PC-9 (cell line): ENCODE measurements around the gene ELFN1. TPM values are rescaled to one million over a fixed set of nuclear protein-coding genes. Genes with fewer than 3 reads are reported as not detected.

Experiments used
- BruUV-seq: library from RNA; stranded (reverse); fragments of 400-500 nt; replicated peaks from 2 replicates; lab custom pipeline; 2021; lab: Mats Ljungman, UMichigan
- CTCF ChIA-PET: fragments of 300-600 bp; sonication (Branson Sonifier 250); formaldehyde crosslinking; loops from one replicate; lab custom pipeline; 2022; ENCODE audit warnings: antibody characterized with exemption; lab: Charles Lee
- POLR2A ChIA-PET: fragments of 300-600 bp; sonication (Branson Sonifier 250); formaldehyde crosslinking; loops from one replicate; lab custom pipeline; 2022; ENCODE audit warnings: antibody characterized with exemption; ENCODE audit not compliant: unreplicated experiment; lab: Charles Lee
- DNase-seq, 2 experiments: peaks; one replicate each; pipeline versions ENCODE4 v3.0.0 to v3.0.0-alpha.2; 2015 to 2022; ENCODE audit warnings: mixed read lengths in 1 of 2
- H2AFZ ChIP-seq: fragments of 200-600 bp; sonication (generic); 2 replicates; pipeline ENCODE4 v1.8.1; 2017; ENCODE audit warnings: antibody characterized with exemption
- H3F3A ChIP-seq: fragments of 200-600 bp; sonication (generic); 2 replicates; pipeline ENCODE4 v1.8.1; 2017; ENCODE audit warnings: antibody characterized with exemption, mild to moderate bottlenecking, low read depth; ENCODE audit not compliant: insufficient read depth
- H3K27ac ChIP-seq: fragments of 200-600 bp; sonication (generic); 2 replicates; pipeline ENCODE4 v1.6.1; 2016; ENCODE audit warnings: mixed run types
- H3K27me3 ChIP-seq: fragments of 200-600 bp; sonication (generic); 2 replicates; pipeline ENCODE4 v1.6.1; 2016; ENCODE audit warnings: low read depth, mixed run types; ENCODE audit not compliant: insufficient read depth
- H3K36me3 ChIP-seq: fragments of 200-600 bp; sonication (generic); 2 replicates; pipeline ENCODE4 v1.6.1; 2016; ENCODE audit warnings: low read depth, mixed run types
- H3K4me1 ChIP-seq: fragments of 200-600 bp; sonication (generic); replicated peaks from 2 replicates; pipeline ENCODE4 v1.6.1; 2016; ENCODE audit warnings: mixed run types; ENCODE audit not compliant: insufficient read depth
- H3K4me2 ChIP-seq: fragments of 200-600 bp; sonication (generic); 2 replicates; pipeline ENCODE4 v1.6.1; 2017; ENCODE audit warnings: mixed run types
- H3K4me3 ChIP-seq: fragments of 200-600 bp; sonication (generic); 2 replicates; pipeline ENCODE4 v1.6.1; 2016; ENCODE audit warnings: mixed run types
- H3K79me2 ChIP-seq: fragments of 200-600 bp; sonication (generic); 2 replicates; pipeline ENCODE4 v1.6.1; 2017; ENCODE audit warnings: low read depth, mixed run types
- H3K9me2 ChIP-seq: fragments of 200-600 bp; sonication (generic); 2 replicates; pipeline ENCODE4 v1.8.1; 2017; ENCODE audit warnings: mild to moderate bottlenecking; ENCODE audit not compliant: insufficient read depth
- H3K9me3 ChIP-seq: fragments of 200-600 bp; sonication (generic); 2 replicates; pipeline ENCODE4 v1.8.1; 2016; ENCODE audit warnings: low read depth; ENCODE audit not compliant: insufficient read depth
- H4K20me1 ChIP-seq: fragments of 200-600 bp; sonication (generic); 2 replicates; pipeline ENCODE4 v1.8.1; 2017; ENCODE audit not compliant: insufficient read depth
- EZH2 ChIP-seq: fragments of 200-600 bp; sonication (generic); IDR thresholded peaks from 2 replicates; pipeline ENCODE4 v1.8.0; 2017; ENCODE audit warnings: antibody characterized with exemption, low read depth
- intact Hi-C: fragments of 100-400 bp; cut with micrococcal nuclease; formaldehyde crosslinking; loops from one replicate; pipeline ENCODE4 v1.10.0; 2022; ENCODE audit not compliant: unreplicated experiment
- total RNA-seq: library from RNA; stranded (reverse); gene quantifications from 2 replicates; pipeline ENCODE4 v1.2.3, GENCODE V29; 2021
- TF ChIP-seq, protein P1 (sequence below): fragments of 200-600 bp; sonication (generic); conservative IDR thresholded peaks from 2 replicates; pipeline ENCODE4 v1.6.1; 2017; ENCODE audit warnings: mixed run types, antibody characterized with exemption, mild to moderate bottlenecking, moderate library complexity

Gene ELFN1
- total RNA-seq, 1 experiment from 2014 or later = 0.09 TPM

DNA sequence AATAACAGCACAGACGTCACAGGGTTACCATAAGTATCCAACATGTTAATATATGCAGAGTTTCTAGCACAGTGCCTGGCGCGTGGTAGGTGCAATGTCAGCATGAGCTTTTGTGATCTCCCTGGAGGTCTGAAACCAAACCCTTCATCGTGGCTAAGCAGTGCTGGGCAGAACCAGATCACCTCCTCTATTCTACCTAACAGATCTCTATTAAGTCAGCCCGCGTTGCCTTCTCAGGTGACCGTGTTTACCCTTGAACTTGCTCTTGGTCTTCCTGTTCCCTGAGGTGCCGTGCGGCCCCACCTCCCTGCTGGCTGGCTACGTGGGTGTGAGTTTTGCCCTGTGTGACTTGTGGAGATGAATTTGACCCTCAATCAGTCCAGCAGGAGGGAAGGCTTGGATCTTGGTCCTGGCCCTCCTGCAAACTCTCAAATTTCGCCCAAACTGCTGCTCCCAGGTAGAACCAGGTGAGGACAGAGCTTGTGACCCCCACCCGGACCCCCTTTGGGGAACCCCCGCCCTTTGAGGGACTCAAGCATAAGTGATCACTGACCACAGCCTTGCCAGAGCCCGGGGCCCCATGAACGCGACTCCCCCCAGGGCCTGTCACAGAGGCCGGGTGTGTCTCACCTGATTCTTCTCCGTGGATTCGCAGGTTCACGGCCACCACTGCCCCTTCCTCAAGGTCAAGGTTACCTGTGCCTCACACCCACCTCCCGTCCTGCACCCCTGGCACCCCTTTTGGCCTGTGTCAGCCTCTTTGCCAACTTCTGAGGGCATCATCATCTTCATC is 54.2 kb downstream of the ELFN1 start:
- Histone ChIP-seq H3K4me1 (no peaks in the 10 kb centered on the region), H3K9me2 (no peaks in the 10 kb centered on the region), H3K27ac (no peak overlapping the region), H3K4me2 (no peak overlapping the region), H3F3A (no peaks in the 10 kb centered on the region), H3K4me3 (no peak overlapping the region), H3K27me3 (peaks cover 56% of the 10 kb centered on the region), H3K79me2 (no peaks in the 10 kb centered on the region), H4K20me1 (no peaks in the 10 kb centered on the region), H3K36me3 (no peaks in the 10 kb centered on the region), H3K9me3 (no peaks in the 10 kb centered on the region), H2AFZ (no peak overlapping the region)
- intact Hi-C loops = no loop called here
- POLR2A ChIA-PET = no interaction called here
- no peak for TF ChIP-seq EZH2
- TF ChIP-seq, protein P1, sequence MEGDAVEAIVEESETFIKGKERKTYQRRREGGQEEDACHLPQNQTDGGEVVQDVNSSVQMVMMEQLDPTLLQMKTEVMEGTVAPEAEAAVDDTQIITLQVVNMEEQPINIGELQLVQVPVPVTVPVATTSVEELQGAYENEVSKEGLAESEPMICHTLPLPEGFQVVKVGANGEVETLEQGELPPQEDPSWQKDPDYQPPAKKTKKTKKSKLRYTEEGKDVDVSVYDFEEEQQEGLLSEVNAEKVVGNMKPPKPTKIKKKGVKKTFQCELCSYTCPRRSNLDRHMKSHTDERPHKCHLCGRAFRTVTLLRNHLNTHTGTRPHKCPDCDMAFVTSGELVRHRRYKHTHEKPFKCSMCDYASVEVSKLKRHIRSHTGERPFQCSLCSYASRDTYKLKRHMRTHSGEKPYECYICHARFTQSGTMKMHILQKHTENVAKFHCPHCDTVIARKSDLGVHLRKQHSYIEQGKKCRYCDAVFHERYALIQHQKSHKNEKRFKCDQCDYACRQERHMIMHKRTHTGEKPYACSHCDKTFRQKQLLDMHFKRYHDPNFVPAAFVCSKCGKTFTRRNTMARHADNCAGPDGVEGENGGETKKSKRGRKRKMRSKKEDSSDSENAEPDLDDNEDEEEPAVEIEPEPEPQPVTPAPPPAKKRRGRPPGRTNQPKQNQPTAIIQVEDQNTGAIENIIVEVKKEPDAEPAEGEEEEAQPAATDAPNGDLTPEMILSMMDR = no peak
- BruUV-seq = no TSS peak
- no peak for DNase-seq
- CTCF ChIA-PET = no interaction called here

DNA sequence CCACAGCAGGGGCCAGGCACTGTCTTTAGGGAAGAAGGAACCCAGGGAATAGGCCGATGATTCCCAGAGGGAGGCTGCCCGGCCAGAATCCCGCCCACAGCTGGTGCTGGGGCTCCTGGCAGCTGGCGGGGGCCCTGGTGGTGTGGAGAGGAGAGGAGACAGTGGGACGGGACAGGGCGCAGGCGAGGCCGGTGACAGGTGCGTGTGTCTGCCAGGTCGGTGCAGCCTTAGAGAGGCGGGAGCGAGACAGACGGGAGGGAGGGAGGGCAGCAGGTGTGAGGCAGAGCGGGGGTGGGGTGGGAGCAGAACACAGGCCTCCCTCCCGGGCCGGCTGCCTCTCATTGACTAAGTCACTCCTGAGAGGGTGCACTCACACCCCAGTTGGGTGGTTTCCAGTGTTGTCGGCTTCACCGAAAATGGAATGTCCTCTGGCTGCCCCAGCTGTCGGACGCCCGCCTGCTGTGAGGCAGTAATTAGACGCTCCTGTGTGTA is 55.2 kb downstream of the ELFN1 start:
- BruUV-seq = no TSS peak

DNA sequence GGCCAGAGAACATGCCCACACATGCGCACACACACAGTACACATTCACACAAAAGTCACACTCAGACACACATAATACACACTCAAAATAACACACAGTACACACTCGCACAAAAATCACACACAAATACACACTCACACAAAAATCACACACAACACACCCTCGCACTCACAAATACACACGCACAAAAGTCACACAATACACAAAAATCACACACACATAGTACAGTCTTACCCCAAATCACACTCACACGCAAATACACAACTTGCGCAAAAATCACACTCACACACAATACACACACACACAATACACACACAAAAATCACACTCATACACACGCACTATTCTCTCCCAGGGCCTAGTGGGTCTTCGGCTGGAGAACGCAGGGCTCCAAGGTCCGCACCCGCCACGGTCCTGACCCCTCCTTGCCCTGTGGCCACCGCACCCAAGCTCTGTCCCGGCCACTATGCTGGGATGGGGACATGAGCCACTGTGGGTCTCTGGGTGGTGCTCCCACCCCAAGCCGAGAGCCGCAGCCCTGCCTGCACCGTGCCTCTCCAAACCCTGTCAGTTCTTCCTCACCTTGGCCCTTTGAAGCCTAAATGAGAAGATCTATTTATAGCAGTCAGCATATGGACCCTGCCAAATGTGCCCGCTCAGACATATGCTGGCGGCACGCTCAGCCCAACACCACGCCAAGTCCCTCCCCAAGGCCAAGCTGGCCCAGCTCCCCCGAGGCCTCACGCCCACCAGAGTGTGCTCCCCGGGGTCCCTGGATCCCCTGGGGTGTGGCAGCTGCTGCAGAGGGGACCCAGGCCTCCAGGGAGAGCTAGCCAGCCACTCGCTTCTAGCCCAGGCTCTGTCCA is 55.9 kb downstream of the ELFN1 start:
- Histone ChIP-seq H3K4me1 (no peaks in the 10 kb centered on the region), H3K9me2 (no peaks in the 10 kb centered on the region), H3K79me2 (no peaks in the 10 kb centered on the region), H3K36me3 (no peaks in the 10 kb centered on the region), H3K27ac (no peak overlapping the region), H3K4me2 (no peak overlapping the region), H3K4me3 (no peak overlapping the region), H3K27me3 (peaks cover 73% of the 10 kb centered on the region), H3F3A (no peaks in the 10 kb centered on the region), H3K9me3 (no peaks in the 10 kb centered on the region), H4K20me1 (no peaks in the 10 kb centered on the region), H2AFZ (no peak overlapping the region)
- intact Hi-C loops = no loop called here
- no TSS peak for BruUV-seq
- ChIA-PET CTCF (no interaction called here), POLR2A (no interaction called here)
- no peak for DNase-seq
- TF ChIP-seq, protein P1 = no peak
- TF ChIP-seq EZH2 = no peak

More for the DNA sequence above, 55.2 kb downstream of the ELFN1 start:
- Histone ChIP-seq H3K36me3 (no peaks in the 10 kb centered on the region), H3K4me3 (no peak overlapping the region), H3K27me3 (peaks cover 65% of the 10 kb centered on the region), H3K4me2 (no peak overlapping the region), H3K79me2 (no peaks in the 10 kb centered on the region), H3K4me1 (no peaks in the 10 kb centered on the region), H3K27ac (no peak overlapping the region), H2AFZ (no peak overlapping the region), H4K20me1 (no peaks in the 10 kb centered on the region), H3F3A (no peaks in the 10 kb centered on the region), H3K9me3 (no peaks in the 10 kb centered on the region), H3K9me2 (no peaks in the 10 kb centered on the region)
- ChIA-PET CTCF (no interaction called here), POLR2A (no interaction called here)
- TF ChIP-seq, protein P1 = no peak
- DNase-seq = no peak
- intact Hi-C loops = no loop called here
